Stimulated activated CD4-positive, alpha-beta T cell treated with anti-CD3 and anti-CD28 coated beads, TNF-alpha, amount 100 ng/mL, for 1 hour (primary cell): Measurements from ENCODE around the gene OS9.
A peak's percentile ranks its signal among the peaks of the same experiment; 100 is the strongest.
"Not testable (repeated sequence)": the region's sequence is repeated elsewhere in the genome, so short reads cannot be mapped to it uniquely, and the experiment has no call there.

Experiments
- DNase-seq, 3 donors: peaks; one replicate each; pipeline ENCODE4 v3.0.0-alpha.2; 2020; ENCODE audit warnings: low read depth in 3 of 3, low spot score in 1 of 3

The OS9 gene

GRCh38 chr12:57693659-57694458 is at the start of gene OS9:
Gene OS9 (plus strand): TSS chr12:57694132. CDS start chr12:57694162, 30 bp downstream.
- DNase-seq = peak; percentile 74 to 91 (median 88)

GRCh38 chr12:57645990-57646658 is 47.8 kb upstream of the OS9 start:
- DNase-seq = not testable (repeated sequence)

- DNase-seq = not testable (repeated sequence)
Measured at GRCh38 chr12:57646659-57647049, 47.3 kb upstream of the OS9 start.

GRCh38 chr12:57654042-57654441 is 39.9 kb upstream of the OS9 start:
- DNase-seq = no peak

GRCh38 chr12:57655541-57656240 is 38.2 kb upstream of the OS9 start:
- DNase-seq = no peak

- not testable (repeated sequence) for DNase-seq
Measured at GRCh38 chr12:57656408-57656807, 37.5 kb upstream of the OS9 start.

GRCh38 chr12:57657744-57658143 is 36.2 kb upstream of the OS9 start:
- no peak for DNase-seq

GRCh38 chr12:57658890-57659289 is 35.0 kb upstream of the OS9 start:
- DNase-seq = no peak

GRCh38 chr12:57661376-57661775 is 32.6 kb upstream of the OS9 start:
- no peak for DNase-seq

- DNase-seq = not testable (repeated sequence)
Measured at GRCh38 chr12:57665066-57665820, 28.7 kb upstream of the OS9 start.

- DNase-seq = no peak
Measured at GRCh38 chr12:57666897-57667296, 27.0 kb upstream of the OS9 start.

GRCh38 chr12:57669691-57670090 is 24.2 kb upstream of the OS9 start:
- not testable (repeated sequence) for DNase-seq

- not testable (repeated sequence) for DNase-seq
Measured at GRCh38 chr12:57671811-57672210, 22.1 kb upstream of the OS9 start.

GRCh38 chr12:57672801-57673200 is 21.1 kb upstream of the OS9 start:
- DNase-seq = no peak

GRCh38 chr12:57674691-57675090 is 19.2 kb upstream of the OS9 start:
- DNase-seq = no peak

GRCh38 chr12:57677947-57678346 is 16.0 kb upstream of the OS9 start:
- DNase-seq = not testable (repeated sequence)

GRCh38 chr12:57679697-57680096 is 14.2 kb upstream of the OS9 start:
- DNase-seq = no peak

- DNase-seq = no peak
Measured at GRCh38 chr12:57687862-57688261, 6.1 kb upstream of the OS9 start.

GRCh38 chr12:57688931-57689330 is 5.0 kb upstream of the OS9 start:
- DNase-seq = no peak

- no peak for DNase-seq
Measured at GRCh38 chr12:57692500-57692899, 1.4 kb upstream of the OS9 start.

- no peak for DNase-seq
Measured at GRCh38 chr12:57693317-57693658, 644 bp upstream of the OS9 start.
